GM11168 (cell line): Measurements from ENCODE around the gene RBMY1A1.
"Not testable (repeated sequence)": the region's sequence is repeated elsewhere in the genome, so short reads cannot be mapped to it uniquely, and the experiment has no call there.

ENCODE experiments used
- in situ Hi-C: fragments of 300-500 bp; cut with MboI; formaldehyde crosslinking; loops from one replicate; pipeline ENCODE4 v1.12.0; 2022; ENCODE audit warnings: low sequenced_read_pairs; ENCODE audit not compliant: unreplicated experiment

RBMY1A1 gene

DNA sequence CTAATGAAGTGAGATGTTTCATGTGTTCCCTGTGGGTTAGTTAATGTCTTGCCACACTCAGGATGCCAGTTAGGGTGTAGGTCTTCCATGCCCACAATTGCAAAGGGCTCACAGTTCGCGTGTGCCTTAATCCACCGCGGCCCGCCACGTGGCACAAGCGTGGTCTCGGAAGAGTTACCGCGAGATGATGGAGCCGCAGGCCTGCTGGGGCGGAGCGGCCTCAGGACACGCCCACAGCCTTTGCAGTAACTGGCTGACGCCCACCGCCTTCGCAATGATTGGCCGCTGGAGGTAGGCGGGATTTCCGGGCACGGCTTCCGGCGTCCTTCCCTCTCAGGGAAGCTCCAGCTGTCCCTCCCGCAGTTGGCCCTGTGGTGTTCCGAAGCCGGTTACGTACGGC lies at the start of gene RBMY1A1:
TSS of gene RBMY1A1 (plus strand) at position 301 of the 400 bp plus-strand sequence. CDS start 2,013 bp downstream, outside the sequence.
- in situ Hi-C loops = not testable (repeated sequence)

DNA sequence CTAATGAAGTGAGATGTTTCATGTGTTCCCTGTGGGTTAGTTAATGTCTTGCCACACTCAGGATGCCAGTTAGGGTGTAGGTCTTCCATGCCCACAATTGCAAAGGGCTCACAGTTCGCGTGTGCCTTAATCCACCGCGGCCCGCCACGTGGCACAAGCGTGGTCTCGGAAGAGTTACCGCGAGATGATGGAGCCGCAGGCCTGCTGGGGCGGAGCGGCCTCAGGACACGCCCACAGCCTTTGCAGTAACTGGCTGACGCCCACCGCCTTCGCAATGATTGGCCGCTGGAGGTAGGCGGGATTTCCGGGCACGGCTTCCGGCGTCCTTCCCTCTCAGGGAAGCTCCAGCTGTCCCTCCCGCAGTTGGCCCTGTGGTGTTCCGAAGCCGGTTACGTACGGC lies 23.6 kb upstream of the RBMY1A1 start, which contains the start of gene RBMY1B:
TSS of gene RBMY1B (plus strand) at position 301 of the 400 bp plus-strand sequence. CDS start 2,013 bp downstream, outside the sequence.
- in situ Hi-C loops = loop anchor here (25.0 kb wide), 1 partner anchor 101 kb away; no protein-coding TSS in a partner anchor

- in situ Hi-C loops = not testable (repeated sequence)
These were observed 24.8 kb downstream of the RBMY1A1 start for GRCh38 chrY:21559316-21559984.

- in situ Hi-C loops = no loop called here
These were observed 50.8 kb downstream of the RBMY1A1 start for GRCh38 chrY:21585449-21585848.

- in situ Hi-C loops = not testable (repeated sequence)
These were observed 51.8 kb downstream of the RBMY1A1 start for GRCh38 chrY:21586454-21586853.

DNA sequence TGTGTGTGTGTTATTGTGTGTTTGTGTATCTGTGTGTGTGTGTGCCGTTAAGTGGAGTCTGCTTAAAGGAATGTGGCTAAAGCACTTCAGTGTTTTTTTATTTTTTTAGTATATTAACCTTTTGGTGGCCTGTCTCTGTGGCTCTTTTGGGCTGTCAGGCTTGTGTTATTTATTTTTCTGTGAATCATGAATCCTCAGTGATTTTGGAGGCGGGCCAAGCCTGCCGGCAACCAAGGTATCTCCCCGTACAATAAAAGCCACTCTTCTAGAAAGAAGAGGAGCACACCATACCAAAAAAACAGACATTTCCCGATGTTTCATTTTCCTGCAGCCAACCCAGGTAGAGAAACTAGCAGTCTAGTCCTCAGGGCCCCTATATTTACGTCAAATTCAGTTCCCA lies 57.4 kb downstream of the RBMY1A1 start:
- in situ Hi-C loops = no loop called here

- in situ Hi-C loops = not testable (repeated sequence)
These were observed 61.6 kb downstream of the RBMY1A1 start for GRCh38 chrY:21596287-21596686.
